ENCODE results near the gene PNLDC1.
A peak's percentile ranks its signal among the peaks of the same experiment; 100 is the strongest.

DNA sequence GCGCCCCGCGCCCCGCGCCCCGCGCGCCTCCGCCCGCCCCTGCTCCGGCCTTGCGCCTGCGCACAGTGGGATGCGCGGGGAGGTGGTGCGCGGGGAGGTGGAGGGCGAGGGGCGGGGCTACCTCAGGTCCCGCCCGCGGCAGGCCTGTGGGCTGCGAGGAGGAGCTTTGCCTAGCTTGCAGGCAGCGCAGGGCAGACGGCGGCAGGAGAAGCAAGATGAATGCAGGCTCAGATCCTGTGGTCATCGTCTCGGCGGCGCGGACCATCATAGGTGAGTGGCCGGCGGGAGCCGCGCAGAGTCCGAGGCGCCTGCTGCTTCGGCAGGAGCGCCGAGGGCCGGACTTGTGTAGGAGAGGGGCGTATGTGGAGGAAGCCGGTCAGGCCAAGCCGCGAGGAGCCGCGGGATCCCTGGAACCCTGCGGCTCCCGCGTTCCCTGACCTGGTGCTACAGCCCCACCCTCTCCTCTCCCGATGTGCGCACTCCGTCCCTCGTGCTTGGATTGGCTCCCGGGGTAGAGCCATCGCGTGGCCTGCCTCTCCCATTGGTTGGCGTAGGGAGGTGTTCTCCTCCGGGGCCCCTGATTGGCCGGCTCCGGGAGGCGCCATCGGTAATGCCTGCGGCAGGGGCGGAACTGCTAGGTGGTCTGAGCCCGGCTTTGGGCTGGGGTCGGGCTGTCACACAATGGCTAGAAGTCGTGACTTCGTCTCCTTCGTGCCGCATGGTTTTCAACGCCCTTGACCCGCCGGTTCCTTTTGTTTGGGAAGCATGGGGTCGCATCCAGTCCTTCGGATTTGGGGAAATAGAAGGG lies 38.0 kb upstream of the PNLDC1 start, which contains the start of gene ACAT2:
- TF ChIP-seq, protein P1, sequence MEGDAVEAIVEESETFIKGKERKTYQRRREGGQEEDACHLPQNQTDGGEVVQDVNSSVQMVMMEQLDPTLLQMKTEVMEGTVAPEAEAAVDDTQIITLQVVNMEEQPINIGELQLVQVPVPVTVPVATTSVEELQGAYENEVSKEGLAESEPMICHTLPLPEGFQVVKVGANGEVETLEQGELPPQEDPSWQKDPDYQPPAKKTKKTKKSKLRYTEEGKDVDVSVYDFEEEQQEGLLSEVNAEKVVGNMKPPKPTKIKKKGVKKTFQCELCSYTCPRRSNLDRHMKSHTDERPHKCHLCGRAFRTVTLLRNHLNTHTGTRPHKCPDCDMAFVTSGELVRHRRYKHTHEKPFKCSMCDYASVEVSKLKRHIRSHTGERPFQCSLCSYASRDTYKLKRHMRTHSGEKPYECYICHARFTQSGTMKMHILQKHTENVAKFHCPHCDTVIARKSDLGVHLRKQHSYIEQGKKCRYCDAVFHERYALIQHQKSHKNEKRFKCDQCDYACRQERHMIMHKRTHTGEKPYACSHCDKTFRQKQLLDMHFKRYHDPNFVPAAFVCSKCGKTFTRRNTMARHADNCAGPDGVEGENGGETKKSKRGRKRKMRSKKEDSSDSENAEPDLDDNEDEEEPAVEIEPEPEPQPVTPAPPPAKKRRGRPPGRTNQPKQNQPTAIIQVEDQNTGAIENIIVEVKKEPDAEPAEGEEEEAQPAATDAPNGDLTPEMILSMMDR (IDR thresholded peaks at IDR 0.05) = peak in 1 of 3 experiments; percentile 27
- TF ChIP-seq POLR2A (IDR thresholded peaks at IDR 0.05) = no peak

Data from testis (tissue), 2 donors.